Superior temporal gyrus (tissue), 1 donor: ENCODE measurements around the gene FGFR2.
A peak's percentile ranks its signal among the peaks of the same experiment; 100 is the strongest.

Experiments used
- DNase-seq: peaks from one replicate; pipeline ENCODE4 v3.0.0-alpha.2; 2016; ENCODE audit errors: extremely low spot score

The FGFR2 gene

DNA sequence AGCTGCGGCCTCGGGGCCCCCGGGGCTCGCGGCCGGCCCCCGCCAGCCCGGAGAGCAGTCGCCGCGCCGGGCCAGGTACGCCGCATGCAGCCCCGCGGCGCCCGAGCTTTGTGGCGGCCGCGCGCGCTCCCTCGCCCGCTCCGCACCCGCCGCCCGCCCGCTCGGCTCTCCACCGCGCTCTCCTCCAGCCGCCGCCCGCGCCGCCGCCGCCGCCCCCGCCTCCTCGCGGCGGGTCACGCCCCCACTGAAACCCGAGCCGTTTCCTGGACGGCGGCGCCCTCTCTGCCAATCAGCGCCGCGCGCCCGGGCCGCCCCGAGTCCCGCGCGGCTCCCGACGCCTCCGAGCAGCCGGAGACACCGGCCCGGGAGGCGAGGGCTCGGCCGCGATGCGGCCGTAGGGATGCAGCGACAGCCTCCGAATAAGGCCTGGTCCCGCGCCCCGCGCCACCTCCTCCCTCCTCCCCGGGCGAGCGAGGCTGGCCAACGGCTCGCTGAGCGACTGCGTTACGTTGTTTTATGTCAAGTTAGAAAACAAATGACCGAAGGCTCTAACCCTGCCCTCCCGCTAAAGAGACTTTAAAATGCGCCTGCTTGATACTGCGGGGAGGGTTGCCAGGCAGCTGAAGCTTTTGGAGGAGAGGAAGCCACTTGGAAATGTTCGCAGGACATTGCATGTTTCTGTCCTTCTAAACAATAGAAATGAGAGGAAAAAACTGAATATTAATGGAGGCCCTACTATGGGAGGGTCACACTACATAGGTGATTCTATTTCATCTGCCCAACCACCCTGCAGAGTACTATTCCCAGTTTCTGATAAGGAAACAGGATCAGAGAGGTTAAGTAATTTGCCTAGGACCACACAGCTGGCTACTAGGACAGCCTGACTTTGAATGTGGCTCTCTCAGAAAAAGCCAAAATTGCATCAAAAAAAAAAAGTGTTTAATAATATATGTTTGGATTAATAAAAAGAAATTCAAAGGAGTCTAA is at the start of gene FGFR2:
Gene FGFR2, minus strand, starts transcription at position 182 of the 987 bp plus-strand sequence. CDS start 4,627 bp downstream, outside the sequence.
- peak; percentile 83 for DNase-seq

DNA sequence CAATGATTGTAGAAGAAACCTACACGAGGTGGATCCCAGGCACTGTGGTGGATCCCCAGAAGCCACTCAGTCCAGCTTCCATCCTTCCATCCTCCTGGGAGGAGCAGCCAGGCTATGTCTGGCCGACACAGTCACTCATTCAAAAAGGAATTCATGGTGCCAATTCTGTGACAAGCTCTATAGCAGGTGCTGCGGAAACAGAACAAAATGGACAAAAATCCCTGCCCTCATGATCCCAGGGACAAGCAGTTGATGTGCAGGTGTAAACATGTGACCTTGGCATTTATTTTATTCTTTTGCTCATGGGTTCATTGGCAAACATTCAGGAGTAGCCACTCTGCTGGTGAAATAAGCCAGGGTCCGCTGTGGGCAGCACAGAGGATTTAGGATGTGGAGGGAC is 49.2 kb upstream of the FGFR2 start:
- DNase-seq: no peak

DNA sequence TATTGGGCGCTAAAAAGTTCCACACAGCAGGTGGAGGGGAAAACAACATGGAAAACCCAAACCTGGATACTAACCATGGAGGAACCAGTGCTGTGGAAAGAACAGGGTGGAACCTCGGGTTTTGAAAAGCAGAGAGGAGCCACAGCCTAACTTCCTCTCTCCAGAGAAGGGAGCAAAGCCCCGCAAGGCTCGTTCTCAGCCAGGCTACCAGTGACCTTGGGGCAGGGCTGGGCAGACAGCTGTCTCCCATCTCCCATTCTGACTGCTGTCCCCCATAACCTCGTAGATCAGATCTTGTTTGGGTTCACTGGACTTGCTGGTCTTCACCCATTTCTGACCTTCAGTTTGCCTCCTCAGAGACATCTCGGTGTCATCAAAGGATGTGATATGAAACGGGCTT is 47.5 kb upstream of the FGFR2 start:
- no peak for DNase-seq

DNA sequence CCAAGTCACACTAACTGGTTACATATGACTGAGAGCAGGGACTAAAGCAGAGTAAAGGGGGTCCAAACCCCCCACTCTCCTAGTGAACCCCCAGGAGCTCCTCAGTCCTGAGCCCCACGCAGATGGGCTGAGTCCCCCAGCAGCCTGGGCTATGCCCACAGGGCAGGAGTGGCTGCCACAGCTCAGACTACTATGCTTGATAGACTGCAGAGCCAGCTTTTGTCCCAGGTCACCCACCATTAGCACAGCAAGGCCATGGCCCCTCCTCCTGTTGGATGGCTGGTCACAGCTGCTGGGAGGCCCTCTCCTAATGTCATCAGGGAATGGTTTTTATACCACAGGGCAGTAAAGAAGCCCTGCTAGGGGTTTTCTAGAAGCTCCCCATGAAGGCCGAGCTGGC is 46.3 kb upstream of the FGFR2 start:
- no peak for DNase-seq

DNA sequence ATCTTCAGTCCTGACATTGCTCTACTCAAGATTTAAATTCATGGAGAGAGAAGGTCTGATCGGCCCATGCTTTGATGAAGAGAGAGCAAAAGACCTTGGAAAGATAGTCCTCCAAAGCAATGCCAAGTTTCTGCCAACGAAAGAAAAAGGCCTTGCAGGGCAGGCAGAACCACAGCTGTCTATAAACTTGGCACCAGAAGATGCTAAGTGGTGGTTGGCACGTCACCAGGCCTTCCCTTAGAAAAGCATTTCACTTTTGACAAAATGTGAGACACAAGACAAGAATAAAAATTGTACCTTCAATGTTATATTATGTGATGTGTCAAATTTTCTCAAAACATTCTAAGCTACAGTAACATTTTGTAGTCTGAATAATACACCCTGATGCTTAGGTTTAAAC is 42.0 kb upstream of the FGFR2 start:
- no peak for DNase-seq

DNA sequence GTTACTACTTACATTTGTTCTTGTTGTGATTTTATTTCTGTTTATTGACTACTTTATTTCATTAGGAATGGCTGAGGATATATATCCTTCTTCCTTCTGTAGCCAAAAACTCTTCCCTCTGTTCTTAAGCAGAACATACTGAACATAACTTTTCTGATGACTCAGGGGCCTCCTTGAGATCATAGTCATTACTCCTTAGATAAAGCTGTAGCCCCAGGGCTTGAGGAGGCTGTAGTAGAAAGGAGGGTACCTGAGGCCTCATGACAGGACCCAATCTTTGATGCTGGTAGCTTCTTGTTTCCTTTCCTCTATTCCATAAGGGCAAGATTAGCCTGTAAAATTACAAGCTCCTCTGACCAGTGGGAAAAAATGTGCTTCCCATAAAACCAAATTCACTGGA is 41.2 kb upstream of the FGFR2 start:
- DNase-seq: no peak

DNA sequence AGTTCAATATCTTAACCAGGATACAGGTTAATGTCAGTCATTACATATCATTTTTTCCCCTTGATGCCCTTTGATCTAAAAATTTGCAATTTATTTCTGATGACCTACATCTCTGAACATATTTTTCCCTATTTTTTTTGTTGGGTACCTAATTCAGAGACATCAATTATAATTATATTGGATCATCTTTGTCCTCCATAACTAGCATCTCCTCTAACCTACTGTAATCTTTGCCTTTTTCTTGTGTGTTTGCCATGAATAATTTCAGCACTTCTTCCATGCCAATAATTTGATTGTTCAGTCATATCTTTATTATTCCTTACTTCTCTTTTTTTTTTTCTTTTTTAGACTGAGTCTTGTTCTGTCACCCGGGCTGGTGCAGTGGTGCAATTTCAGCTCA is 39.2 kb upstream of the FGFR2 start:
- DNase-seq: no peak

DNA sequence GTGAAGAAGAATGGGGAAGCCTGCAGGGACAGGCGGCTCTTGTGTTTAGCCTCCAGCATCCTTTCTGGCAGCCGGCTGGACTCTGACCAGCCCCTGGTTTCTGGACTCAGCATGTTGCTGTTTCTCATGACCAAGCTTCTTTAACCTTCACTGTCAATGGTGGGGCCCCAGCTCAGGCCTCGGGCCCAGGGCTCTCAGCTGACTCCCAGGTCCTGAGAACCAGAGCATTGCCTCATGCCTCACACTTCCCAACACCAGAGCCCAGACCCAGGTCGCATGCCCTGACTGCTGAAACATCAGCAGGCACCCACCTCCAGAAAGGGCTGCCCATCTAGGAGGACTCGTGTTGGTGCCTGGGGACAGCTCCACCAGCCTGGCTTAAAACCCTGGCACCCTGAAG is 34.8 kb upstream of the FGFR2 start:
- no peak for DNase-seq

DNA sequence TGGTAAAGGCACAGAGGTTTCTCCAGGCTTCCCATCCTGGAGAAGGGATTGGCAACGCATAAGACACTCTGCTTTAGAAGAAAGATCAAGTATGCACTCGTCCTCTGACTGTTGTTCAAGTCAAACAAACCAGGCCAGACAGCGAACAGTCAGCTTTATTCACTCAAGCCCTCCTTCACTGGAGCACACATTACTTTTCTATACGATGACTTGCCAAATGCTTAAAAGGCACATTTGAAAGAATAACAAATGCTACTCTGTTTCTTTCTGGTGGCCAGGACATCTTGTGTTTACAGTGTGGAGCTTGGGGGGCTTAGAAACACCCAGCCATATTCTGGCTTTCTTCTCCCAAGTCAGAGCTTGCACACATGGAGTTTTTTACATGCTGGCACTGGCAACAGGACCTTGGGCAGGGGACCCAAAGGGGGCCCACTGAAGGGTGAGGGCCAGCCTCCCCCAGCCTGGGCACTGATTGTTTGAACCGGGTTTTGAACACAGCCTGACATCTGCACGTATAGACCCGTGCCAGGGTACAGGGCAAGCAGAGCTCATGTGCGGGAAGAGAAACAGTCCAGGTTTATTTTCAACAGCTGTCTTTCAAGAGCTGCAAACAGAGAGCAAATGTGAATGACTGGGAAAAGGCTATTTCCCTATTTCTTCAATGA is 33.3 kb upstream of the FGFR2 start:
- DNase-seq: peak; percentile 22

DNA sequence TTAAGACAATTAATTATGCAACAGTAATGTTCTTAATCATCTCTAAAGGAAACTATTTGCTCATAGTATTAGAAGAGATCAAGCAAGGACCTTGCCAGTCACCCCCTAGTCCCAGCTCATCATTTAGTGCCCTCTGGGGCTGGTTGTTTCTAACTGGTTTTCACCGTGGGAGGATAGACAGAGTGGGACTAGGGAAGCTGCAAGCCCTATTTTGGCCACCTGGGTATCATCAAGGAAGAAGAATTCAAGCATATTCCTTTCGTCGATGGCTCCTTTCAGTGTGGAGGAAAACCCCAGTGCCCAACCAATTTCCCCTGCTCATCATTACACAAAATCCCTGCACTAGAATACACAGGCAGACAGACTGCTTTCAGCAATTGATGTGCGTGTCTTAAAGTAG is 30.6 kb upstream of the FGFR2 start:
- no peak for DNase-seq

DNA sequence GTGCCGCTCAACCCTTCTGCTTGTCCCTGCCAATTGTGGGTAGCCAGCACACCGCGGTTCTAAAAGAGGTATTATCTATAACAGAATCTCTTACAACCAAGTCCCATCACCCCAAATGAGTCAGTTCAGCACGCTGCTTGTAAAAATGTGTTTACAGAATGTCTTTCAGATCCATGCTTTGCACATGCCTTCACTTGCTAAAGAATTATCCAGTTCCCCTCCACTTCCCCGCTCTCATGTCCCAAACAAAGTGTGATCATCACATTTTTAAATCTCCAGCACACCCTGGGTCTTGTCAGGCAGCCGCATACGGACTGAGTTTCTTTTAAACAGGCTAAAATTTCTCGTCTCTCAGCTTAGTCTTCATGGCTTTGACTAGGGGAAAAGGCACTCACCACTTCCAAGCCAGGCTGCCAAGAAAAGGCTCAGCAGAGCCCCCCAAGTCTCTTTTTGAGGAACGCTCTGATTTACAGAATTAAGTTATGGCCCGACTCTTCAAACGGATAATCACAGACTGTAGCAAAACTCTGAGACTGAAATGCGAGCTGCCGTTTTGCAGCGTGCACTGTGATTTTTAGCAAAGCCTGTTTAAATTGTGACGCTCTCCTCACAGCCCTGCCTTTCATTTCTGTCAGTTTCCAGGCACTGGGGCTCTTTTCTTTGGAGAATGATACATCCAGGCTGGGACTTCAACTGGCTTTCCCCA is 29.8 kb upstream of the FGFR2 start:
- DNase-seq: peak; percentile 56

DNA sequence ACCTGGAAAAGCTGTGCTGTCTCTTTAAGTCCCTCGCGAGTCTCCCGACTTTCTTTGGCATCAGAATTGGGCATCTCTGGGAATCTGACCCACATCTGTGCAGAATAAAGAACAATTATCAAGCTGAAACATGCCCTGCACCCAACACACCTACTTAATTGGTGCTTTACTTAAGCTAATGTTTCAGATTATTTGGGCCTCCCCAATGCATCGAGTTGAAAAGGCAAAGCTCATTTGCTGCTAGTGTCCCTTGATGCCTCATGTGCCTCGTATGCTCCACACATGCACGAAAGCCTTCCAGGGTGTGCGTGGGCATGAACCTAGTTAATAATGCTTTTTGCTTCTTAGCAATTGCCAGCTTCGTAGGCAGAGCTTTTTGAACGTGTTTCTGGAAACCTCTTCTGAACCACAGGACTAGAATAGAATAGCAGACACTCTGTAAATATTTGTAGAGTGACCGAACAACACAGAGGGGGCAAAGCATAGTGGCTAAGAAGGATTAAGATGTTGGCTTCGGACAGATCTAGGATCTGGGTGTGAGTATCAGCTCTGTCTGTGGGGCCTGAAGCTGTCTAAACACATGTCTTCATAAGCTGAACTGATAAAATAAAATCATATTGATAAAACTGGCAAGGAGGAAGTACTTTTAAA is 26.7 kb upstream of the FGFR2 start:
- peak; percentile 36 for DNase-seq

DNA sequence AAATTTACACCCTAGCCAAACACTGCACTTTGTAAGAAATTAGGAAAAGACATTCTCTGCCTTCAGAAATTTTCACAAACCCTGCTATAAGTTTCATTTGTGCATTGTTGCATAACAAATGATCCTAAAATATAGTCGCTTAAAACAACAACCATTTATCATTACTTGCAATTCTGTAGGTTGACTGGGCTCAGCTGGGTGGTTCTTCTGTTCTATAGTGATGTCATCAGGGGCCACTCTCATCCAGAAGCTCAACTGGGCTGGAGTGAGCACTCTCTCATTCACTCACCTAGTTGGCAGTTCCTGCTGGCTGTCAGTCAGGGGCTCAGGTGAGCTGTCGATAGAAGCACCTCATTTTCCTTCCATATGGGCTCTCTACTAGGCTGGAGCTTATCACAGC is 20.7 kb upstream of the FGFR2 start:
- no peak for DNase-seq

DNA sequence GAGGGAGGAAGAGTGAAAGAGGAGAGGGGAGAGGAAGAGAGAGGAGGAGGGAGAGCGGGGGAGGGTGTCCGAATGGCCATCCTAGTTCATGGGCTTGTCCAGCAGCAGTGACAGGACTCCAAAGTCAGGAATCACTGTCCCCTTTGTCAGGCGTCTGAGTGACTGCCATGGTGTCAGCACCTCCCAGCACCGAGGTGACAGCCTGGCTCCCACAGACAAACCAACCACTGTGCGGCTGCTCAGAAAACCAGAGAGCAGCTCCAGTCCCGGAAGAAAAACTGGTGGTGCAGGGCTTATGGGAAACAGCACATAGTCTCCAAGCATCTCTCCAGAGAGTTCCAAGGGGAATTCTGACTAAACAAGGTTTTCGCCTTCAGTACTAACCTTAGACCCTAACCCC is 18.9 kb upstream of the FGFR2 start:
- DNase-seq: peak; percentile 82

DNA sequence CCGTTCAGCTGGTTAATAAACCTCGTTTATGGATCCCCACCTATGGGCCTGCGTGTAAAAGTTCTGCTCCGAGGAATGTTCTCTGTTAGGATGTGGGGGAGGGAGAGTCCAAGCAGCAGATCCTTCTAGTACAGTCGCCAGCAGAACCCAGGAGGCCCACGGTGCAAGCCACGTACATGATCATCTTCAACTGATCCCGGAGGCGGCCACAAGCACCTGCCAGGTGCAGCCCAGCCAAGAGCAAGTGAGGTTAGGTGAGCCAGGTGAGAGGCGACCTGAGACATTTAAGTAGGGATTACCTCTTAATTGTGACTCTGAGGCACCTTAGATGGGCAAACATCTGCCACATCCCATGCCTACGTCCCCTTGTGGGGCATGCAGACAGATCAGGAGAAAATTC is 18.0 kb upstream of the FGFR2 start:
- DNase-seq: no peak

DNA sequence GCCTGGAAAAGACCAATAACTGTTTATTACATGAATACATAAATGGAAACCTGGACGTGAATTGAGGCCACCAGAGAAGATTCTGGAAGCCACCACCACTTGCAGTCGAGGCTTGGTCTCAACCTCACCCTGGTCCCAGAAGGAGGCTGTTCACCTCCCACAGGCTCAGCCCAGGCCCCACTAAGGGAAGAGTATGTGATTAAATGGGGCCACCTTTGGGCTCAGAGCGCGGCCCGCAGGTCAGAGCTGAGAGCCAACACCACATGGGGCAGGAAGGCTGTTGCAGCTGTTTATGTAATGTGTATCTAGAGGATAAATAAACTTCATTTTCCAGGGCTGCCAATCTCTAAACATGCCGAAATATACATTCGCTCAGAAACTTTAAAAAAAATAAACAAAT is 17.6 kb upstream of the FGFR2 start:
- DNase-seq: no peak

DNA sequence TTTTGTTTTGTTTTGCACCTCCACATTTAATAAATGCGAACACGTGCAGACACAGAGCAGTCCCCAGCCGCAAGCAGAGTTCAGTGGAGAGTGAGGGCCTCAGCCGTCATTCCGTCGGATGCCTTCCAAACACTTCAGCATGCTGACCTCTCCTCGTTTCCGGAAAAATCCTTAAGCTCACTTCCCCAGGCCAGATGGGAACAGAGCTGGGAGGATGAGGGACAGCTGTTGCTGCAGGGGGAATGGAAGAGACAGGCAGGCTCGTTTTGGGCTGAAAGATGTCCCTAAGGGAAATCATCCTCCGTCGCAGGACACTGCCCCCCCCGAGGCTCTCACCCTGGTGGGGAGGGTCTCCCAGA is 17.2 kb upstream of the FGFR2 start:
- no peak for DNase-seq

DNA sequence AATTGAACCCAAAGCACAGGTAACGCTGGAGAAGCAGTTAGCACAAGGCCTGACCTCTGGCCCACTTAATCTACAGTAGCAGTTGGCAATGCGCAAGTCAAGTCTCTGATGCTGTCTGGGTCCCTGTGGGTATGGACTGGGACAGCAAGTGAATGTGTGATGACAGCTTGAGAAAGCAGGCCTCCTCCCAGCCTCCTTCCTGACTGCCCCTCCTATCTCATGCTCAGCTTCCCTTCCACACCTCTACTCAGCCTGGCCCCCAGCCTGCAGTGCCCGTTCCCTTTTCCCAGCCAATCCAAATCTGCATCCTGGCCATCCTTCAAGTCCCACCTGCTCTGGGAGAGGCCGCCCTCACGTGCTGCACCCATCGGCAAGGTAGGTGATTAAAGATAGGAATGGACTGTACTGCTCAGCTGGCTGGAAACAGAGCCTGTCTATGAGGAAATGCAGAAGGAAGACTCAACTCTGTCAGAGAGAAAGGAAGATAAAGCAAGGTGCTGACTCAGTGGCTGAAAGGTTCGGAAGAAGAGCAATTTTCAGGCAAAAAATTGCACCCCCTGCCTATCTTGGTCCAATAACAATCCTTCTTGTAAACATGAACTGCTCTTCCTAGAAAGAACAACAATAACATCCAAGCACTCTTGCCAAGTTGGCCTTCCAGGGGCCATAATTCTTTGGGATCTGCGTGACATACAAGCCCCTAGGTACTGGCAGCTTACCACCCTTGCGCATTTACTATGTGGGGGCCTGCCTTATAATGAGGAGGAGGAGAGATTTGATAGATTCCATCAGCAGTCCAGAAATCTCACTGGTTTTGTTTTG is 16.6 kb upstream of the FGFR2 start:
- DNase-seq: no peak

DNA sequence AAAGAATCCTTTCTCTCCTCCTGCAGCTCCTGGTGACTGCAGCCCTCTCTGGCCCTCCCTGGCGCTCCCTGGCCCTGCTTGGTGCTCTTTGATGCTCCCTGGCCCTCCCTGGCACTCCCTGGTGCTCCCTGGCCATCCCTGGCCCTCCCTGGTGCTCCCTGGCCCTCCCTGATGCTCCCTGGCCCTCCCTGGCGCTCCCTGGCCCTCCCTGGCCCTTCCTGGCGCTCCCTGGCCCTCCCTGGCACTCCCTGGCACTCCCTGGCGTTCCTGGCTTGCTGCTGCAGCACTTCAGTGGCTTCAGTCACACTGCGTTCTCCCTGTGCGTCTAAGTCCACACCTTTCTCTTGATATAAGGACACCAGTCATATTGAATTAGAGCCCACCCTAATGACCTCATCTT is 15.2 kb upstream of the FGFR2 start:
- no peak for DNase-seq

DNA sequence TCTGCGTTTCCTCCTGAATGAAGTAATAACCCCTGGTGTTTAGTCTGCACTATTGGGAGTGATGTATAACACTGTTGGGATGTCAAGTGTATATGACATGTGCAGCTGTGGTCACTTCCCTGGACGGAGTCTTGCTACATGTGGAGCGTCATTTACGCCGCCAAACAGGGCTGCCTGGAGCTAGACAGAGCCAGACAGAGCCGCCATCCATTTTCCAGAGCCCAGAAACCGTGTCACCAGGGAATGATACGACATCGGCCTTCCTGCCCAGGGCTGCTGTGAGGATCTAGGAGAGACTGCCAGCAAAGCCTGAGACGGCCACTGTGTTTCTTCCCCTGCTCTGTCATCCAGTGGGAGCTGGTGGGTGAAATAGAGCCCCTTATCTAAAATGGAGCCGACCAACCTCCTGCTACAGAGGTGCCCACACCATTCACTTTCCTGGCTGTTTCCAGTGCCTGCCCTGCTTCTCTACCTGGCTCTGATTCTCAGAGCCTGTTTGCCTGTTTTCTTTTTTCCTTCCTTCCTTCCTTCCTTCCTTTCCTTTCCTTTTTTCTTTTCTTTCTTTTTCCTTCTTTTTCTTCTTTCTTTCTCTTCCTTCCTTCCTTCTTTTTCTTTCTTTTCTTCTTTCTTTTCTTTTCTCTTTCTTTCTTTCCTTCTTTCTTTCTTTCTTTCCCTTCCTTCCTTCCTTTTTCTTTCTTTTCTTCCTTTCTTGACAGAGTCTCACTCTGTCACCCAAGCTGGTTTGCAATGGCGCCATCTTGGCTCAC is 13.3 kb upstream of the FGFR2 start:
- DNase-seq: no peak
